Measurements from ENCODE around the gene VMO1.
A peak's percentile ranks its signal among the peaks of the same experiment; 100 is the strongest.

Gene VMO1

DNA sequence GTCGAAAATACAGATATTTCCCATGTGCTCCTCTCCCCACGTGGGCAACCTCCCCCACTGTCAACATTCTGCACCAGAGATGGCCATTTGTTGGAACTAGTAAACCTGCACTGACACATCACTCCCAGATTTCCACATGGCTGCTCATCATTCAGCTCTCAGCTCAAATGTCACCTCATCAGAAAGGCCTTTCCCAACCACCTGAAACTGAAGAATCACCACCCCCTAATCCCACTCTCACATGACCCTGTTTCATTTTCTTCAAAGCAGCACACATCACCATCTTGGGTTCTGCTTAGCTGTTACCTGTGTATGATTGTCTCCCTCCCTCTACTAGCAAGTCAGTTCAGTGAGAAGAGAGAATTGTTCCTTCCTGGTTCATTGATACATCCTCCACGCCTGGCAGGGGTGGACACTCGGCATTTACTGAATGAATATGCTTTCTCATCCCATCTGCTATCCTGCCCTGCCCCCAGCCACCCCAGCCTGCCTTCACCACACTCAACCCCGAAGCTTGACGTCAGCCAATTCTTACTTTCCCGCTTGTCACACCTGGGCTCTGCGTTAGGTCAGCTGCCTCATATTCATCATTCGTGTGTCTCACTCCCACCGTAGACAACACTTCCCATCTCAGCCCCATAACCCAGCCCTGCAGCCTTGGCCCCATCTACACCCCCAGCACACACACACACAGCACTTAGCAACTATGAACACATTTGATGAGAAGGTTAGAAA is 14.5 kb upstream of the VMO1 start:
- DNase-seq (ENCODE audit: low read depth): no peak
- no peak overlapping the region for H3K4me3 ChIP-seq (ENCODE audit: control insufficient read depth, low read depth, low read length)
- TF ChIP-seq, protein P1, sequence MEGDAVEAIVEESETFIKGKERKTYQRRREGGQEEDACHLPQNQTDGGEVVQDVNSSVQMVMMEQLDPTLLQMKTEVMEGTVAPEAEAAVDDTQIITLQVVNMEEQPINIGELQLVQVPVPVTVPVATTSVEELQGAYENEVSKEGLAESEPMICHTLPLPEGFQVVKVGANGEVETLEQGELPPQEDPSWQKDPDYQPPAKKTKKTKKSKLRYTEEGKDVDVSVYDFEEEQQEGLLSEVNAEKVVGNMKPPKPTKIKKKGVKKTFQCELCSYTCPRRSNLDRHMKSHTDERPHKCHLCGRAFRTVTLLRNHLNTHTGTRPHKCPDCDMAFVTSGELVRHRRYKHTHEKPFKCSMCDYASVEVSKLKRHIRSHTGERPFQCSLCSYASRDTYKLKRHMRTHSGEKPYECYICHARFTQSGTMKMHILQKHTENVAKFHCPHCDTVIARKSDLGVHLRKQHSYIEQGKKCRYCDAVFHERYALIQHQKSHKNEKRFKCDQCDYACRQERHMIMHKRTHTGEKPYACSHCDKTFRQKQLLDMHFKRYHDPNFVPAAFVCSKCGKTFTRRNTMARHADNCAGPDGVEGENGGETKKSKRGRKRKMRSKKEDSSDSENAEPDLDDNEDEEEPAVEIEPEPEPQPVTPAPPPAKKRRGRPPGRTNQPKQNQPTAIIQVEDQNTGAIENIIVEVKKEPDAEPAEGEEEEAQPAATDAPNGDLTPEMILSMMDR (conservative IDR thresholded peaks at IDR 0.05; ENCODE audit: control insufficient read depth, insufficient read depth, low read depth, low read length): no peak

DNA sequence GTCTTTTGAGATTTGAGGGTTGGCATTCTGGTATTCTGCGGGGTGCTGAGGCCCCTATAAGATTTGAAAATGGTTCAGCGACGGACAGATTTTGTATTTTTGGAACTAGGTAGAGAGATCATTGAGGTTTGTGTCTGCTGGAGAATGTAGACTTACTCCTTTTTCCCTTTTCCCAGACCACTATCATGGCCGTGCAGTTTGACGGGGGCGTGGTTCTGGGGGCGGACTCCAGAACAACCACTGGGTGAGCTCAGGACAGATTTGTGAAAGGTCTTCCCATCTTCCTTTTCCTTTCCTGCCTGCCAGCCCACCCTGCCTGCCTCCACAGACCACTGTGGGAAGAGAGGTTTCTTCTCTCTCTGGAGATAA is 10.4 kb upstream of the VMO1 start:
- TF ChIP-seq, protein P1 (conservative IDR thresholded peaks at IDR 0.05; ENCODE audit: control insufficient read depth, insufficient read depth, low read depth, low read length): no peak
- peak; percentile 44 for DNase-seq (ENCODE audit: low read depth)
- H3K4me3 ChIP-seq (ENCODE audit: control insufficient read depth, low read depth, low read length): peak overlapping the region; percentile 100

DNA sequence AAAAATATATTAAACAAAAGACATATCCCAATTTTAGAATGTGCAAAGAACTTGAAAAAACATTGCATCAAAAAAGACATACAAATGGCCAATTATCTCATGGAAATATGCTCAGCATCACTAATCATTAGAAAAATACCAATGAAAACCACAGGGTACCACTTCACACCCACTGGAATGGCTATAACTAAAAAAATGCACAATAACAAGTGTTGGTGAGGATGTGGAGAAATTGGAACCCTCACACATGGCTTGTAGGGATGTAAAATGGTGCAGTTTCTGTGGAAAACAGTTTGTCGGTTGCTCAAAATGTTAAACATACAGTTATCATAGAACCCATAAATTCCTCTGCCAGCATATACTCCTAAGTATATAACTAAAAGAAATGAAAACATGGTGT is 9.0 kb upstream of the VMO1 start:
- TF ChIP-seq, protein P1 (conservative IDR thresholded peaks at IDR 0.05; ENCODE audit: control insufficient read depth, insufficient read depth, low read depth, low read length): no peak
- DNase-seq (ENCODE audit: low read depth): no peak
- no peak overlapping the region for H3K4me3 ChIP-seq (ENCODE audit: control insufficient read depth, low read depth, low read length)

DNA sequence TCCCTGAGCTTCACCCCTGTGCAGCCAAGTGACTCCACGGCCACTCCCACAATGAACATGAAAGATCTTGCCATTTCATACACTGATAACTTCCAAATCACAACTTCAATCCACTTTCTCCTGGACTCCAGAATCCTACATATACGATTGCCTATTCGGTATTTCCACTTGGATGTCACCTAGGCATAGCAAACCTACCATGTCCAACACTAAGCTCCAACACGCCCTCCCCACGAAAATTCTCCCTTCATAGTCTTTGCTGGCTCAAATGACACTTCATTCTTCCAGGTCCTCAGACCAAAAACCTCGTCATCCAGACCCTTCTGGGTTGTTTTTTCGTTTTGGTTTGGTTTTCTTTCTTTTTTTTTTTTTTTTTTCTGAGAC is 4.5 kb upstream of the VMO1 start:
- TF ChIP-seq, protein P1 (conservative IDR thresholded peaks at IDR 0.05; ENCODE audit: control insufficient read depth, insufficient read depth, low read depth, low read length): no peak
- H3K4me3 ChIP-seq (ENCODE audit: control insufficient read depth, low read depth, low read length): peak overlapping the region; percentile 60
- no peak for DNase-seq (ENCODE audit: low read depth)

DNA sequence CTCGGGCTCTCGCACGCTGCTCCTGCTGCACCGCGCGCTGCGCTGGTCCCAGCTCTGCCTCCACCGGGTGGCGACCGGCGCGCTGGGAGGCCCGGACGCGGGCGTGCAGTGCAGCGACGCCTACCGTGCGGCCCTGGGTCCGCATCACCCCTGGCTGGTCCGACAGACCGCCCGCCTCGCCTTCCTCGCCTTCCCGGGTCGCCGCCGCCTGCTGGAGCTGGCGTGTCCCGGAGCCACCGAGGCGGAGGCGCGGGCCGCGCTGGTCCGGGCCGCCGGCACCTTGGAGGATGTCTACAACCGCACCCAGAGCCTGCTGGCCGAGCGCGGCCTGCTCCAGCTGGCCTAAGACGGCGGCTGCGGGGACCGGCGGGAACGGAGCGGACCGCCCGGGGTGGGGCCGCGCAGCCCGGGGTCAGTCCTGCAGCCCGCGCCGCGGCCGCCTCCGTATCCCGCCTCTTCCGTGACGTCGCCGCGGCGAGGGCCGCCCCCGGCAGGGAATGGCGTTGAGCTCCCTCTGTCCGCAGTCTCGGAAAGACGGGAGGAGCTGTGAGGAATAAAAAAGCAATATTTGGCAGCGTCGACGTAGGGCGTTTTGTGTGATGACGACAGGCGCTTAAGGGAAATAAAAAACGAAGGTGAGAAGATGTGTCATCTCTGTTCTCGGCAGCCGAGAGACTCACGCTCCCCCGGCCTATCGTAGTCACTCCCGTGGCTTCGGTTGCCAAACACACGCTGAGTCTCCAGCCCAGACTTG is 4.0 kb upstream of the VMO1 start:
- TF ChIP-seq, protein P1 (conservative IDR thresholded peaks at IDR 0.05; ENCODE audit: control insufficient read depth, insufficient read depth, low read depth, low read length): no peak
- peak; percentile 98 for DNase-seq (ENCODE audit: low read depth)
- peak overlapping the region; percentile 60 for H3K4me3 ChIP-seq (ENCODE audit: control insufficient read depth, low read depth, low read length)

GRCh38 chr17:4789701-4789950 is 3.5 kb upstream of the VMO1 start:
- peak overlapping the region; percentile 60 for H3K4me3 ChIP-seq (ENCODE audit: control insufficient read depth, low read depth, low read length)
- TF ChIP-seq, protein P1 (conservative IDR thresholded peaks at IDR 0.05; ENCODE audit: control insufficient read depth, insufficient read depth, low read depth, low read length): no peak
- no peak for DNase-seq (ENCODE audit: low read depth)
